NCI-H345 treated with DMSO at 0.1 percent for 48 hours (cell line): ENCODE data around the gene CERS6.
"Not testable (repeated sequence)": the region's sequence is repeated elsewhere in the genome, so short reads cannot be mapped to it uniquely, and the experiment has no call there.

Experiments used
- DNase-seq: peaks from one replicate; lab custom pipeline; 2025; ENCODE audit not compliant: unreplicated experiment; lab: John Stamatoyannopoulos, UW

Gene CERS6

DNA sequence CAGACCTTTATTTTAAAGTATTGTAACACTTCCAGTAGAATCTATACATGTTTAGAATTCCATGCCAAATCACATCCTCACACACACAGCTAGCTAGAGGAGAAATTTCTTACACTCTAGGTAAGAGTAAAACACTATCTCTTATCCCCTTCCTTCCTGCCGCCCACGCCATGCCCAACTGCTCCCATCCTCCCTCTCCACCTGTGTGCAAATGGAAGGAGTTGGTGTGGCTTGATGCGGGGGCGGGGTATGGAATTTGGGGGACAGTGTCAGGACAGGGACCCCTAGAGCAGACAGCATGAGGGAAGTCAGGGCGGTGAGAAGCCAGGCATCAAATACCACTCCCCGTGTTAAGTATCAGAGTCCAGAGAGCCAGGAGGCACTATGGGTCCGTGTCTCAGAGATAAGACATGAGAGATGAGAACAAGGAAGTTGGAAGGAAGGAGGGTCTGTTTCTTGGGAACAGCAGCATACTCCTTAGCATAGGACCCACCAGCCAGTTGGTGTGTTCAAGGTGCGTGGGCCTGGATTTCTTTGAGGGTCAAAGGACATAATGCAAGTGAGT lies 297.8 kb downstream of the CERS6 start:
- no peak for DNase-seq

DNA sequence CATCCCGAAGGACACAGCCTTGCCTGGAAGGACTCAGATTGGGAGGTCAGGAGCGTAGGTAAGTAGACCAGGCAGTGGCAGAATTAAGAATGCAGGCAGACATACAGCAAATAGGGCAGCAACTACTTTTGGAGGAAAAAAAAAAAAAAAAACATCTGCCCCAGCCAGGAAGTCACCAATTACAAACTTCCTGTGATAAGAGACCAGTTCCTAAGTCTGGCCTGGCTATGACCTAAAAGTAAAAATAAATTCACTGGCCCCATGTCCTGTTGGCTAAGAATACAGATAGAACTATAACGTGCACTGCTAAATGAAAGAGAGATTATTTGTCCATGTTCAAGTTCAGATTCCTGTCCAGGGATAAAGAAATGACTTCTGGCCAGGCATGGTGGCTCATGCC lies 301.2 kb downstream of the CERS6 start:
- DNase-seq = no peak

DNA sequence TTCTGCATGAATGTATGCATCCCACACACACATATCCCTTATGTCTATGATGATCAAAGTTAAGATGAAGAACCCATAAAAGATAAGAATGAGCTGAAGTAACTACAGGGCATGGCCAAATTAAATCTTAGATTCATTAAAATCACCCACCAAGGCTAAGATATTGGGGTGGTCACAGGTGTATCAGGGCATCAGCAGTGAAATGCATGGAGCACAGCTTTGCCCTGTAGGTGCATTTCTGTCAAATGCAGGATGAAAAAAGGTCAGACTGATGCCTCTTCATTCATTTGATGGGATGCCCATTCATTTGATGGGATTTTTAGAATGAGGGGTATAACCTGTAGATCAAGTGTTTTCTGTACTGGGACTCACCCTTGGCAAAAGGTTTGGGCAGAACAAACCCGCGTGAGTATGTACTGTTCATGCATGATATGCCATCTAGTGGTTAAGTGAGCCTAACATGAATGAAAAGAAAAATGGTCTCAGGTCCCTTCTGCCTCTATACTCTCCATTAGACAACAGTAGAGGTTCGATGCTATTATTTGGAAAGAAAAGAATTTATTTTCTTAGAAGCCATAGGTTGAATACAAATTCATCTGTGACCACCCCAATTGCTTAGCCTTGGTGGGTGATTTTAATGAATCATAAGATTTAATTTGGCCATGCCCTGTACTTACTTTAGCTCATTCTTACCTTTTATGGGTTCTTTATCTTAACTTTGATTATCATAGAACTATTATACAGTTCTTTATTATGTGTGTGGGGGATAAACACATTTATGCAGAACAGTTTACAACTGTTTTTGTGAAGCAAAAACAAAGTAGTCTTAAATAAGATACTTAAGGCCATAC lies 303.1 kb downstream of the CERS6 start:
- peak; percentile 10 for DNase-seq

DNA sequence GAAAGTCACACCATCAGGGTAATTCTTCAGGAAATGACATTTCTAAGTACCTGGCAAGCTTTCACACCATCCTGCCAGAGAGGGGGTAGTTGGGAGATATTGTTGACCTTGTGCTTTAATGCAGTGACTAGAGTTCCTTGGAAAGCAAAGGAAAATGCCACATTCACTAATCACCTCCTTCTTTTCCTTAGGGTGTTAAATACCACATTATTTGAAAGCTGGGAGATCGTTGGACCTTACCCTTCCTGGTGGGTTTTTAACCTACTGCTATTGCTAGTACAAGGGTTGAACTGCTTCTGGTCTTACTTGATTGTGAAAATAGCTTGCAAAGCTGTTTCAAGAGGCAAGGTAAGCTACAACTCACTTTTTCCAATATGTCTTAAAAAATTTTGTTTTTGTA lies 309.3 kb downstream of the CERS6 start:
- DNase-seq = no peak

DNA sequence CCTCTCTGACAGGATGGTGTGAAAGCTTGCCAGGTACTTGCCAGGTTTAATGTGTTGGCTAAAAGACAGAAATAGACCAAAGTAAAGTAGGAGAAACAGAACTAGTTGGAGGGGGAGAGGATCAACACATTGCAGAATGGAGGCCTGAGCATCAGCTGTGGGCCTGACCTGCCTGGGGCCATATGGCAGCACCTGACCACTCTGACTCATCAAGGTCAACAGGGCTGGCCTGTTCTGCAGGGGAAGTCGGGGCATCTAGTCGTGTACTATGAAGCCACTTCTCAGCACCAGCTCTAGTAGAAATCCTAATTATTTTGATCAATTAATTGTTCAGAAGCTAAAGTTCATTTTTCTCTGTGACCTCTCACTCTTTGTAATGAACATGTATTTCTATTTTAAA lies 310.5 kb downstream of the CERS6 start:
- DNase-seq = no peak

DNA sequence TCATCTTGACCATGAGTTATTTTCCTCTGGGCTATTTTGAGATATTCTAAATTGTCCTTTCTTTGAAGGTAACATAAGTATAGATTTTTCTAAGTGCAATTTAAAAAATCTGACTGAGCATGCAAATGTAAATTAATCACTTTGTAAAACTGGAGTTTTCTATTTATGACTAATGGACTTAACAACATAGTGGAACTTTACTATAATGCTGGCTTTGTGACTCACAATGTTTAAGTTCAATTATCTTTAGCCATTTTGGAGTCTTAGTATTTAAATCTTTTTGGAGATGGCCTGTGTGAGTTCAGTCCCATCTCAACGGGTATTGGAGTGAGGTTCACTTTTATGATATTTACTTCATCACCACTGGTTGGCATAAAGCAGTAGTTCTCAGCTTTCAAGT lies 311.2 kb downstream of the CERS6 start:
- DNase-seq = no peak

DNA sequence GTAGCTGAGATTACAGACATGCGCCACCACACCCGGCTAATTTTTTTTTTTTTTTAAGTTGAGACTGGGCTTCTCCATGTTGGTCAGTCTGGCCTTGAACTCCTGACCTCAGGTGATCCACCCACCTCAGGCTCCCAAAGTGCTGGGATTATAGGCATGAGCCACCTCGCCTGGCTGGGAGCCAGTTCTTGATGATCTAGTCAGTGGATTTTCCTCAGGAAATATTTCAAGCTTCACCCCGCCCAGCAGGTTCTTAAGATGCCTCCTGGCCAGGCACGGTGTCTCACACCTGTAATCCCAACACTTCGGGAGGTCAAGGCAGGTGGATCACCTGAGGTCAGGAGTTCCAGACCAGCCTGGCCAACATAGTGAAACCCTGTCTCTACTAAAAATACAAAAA lies 312.3 kb downstream of the CERS6 start:
- not testable (repeated sequence) for DNase-seq

DNA sequence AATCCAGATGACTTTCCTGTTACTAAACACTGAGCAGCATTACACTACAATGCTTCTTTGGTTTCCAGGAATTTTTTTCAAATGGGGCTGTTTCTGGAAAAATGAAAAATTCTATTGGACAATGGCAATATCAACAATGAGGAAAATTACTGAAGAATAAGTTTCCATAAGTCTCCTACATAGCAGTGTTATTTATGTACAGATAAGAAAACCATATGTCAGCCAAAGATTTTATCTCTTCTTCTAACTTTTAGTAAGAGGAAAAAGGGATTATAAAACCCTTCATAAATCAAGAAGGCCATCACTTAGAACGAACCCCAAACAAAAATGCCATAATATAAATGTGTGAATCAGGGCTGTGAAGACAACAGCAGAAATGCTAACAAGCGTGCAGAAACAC lies 314.7 kb downstream of the CERS6 start:
- DNase-seq = no peak

DNA sequence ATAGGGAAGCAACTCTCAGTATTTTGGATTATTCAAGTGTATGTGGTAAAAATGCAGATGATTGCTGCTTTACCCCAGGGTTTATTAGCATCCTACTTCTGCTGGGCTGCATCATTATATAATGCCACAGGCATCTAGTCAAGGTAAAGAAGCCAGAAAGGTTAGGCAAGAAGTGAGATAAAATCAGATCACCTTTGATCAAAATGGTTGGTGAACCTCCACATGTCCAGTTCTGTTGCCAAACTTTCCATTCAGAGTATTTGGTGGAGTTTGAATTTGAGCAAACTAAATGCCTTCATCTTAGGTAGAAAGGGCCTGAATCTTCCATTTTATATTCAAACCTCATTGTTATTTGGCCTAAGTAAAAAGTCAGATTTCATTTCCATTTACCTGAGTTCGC lies 316.6 kb downstream of the CERS6 start:
- no peak for DNase-seq

DNA sequence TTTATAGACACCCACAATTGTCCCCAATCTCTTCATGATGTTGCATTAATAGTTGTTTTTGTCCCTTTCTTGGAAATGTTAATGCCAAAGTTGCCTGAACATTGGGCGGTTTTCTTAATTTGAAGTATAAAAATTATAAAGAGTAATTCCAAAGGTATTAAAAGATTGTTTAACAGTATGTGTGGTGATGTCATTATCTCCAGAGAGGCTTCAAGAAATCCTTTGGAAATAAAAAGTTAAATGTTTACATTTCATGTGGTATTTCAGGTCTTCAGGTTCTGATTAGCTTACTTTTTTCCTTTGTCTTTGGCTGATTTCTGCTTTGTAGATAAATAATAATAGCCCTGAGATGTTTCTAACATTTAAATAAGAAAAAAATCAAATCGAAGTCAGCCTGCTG lies 317.1 kb downstream of the CERS6 start:
- DNase-seq = no peak

DNA sequence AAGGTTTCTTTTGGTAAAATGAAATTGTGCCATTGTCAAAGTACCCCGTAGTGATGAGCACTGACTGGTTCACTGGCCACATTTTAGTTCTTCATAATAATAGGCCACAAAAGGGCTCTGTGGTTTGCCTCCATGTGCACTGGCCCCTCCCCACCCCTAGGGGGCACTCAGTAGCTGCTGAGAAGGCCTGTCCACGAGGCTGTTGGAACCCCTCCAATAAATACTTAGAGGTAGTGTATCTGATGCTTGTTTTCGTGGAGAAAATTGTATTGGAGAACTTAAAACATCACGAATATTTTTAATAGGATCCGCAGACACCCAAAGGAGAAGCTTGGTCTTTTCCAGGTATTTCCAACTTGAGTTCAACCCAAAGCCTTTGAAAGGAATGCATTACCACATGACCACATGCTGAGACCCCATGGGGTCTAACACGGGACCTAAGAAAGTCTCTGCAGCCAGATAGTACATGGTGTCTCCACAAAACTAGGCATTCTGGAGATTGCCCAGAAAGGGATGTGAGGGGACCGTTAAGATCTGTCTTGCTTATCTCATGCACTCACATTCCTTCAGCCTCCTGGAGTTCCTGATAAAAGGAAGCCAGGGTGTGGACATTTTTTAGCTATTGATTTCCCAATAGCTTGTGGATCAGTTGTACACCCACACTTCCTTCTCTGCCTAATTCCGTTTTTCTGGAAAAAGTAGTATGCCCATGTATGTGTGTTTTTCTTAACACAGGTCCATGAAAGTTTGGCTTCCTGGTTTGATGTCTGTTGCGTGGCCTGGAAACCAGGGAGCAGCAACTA lies 317.8 kb downstream of the CERS6 start:
- DNase-seq = no peak

DNA sequence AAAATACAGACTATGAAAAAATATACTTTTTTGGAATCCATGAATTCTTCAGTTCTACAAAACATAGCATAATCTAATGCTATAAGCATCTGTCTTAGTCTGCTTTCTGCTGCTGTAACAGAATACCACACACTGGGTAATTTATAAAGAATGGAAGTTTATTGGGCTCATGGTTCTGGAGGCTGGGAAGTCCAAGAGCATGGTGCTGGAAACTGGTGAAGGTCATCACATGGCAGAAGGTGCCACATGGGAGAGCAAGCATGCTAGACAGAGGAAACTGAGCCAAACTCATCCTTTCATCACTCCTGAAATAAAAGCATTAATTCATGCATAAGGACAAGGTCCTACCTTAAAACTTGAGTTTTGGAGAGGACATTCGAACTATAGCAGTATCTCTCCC lies 319.8 kb downstream of the CERS6 start:
- DNase-seq = no peak

DNA sequence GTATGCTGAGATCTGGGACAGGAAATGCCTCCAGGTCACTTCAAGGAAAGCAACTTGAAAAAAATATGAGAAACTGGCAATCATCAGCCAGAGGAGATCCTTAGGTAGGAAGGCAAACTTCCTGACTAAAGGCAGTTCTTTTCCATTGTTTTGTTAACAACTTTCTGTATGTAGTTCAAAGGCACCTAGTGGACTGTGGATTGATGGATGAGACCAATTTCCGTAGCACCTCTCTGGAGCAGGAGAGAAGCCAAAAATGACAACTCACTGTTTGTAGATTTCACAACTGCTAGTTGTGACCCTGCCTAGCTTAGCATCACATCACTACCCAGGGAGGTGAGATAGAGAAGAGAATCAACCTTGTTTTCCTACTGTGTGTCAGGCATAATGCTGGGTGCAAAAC lies 324.6 kb downstream of the CERS6 start:
- DNase-seq = no peak

DNA sequence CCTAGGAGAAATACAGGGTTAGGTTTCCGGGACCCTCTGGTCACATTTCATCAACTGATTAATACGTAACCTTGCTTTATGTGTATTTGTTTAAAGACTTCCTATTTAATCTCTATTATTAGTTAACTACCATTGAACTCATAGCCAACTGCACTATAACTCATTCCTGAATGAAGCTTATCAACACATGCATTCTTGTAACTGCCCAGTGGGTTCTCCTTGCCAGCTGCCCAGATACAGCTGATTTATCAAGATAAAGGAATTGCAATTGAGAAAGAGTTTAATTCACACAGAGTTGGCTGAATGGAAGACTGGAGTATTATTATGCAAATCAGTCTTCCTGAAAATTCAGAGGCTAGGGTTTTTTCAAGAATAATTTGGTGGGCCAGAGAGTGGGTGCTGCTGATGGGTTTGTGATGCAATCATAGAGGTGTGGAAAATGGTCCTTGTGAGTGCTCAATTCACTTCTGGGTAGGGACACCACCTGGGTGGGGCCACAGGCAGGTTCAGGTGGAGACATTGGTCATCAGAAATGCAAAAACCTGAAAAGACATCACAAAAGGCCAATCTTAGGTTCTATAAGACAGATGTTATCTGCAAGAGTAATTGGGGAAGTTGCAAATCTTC lies 325.2 kb downstream of the CERS6 start:
- no peak for DNase-seq

DNA sequence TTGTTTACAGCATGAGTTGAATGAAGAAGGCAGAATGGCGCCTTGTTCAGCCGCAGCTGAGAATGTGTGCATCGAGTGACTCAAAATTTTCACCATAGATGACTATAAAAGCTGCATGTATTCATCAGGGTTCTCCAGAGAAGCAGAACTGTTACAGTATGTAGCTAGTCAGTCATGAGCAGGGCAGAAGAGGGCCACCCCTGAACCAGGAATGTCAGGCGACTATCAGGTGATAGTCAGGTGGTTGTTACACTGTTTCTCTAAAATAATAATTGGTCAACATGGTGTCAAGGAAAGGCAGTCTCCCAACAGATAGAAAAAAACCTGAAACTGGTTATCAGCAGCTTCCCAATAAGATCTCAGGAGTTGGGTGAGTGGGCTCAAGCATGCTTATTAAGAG lies 326.2 kb downstream of the CERS6 start:
- DNase-seq = no peak

DNA sequence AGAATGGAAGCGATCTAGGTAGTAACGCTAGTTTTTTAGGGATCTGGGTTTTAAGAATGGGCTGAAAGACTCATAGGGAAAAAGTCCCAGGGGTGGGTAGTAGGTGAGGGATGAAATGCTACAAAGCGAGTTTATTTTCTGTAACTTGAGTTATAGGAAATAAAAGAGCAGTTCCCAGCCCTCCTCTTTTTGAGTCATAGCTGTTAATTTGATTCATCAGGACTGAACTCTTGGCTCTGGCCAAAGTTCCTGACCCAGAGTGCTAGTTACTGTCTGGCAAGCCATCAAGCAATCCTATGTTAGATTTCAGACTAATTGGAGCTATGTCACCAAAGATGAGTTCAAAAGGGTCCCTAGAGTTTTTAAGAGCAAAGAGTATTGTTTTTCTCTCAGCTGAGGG lies 328.9 kb downstream of the CERS6 start:
- DNase-seq = no peak

DNA sequence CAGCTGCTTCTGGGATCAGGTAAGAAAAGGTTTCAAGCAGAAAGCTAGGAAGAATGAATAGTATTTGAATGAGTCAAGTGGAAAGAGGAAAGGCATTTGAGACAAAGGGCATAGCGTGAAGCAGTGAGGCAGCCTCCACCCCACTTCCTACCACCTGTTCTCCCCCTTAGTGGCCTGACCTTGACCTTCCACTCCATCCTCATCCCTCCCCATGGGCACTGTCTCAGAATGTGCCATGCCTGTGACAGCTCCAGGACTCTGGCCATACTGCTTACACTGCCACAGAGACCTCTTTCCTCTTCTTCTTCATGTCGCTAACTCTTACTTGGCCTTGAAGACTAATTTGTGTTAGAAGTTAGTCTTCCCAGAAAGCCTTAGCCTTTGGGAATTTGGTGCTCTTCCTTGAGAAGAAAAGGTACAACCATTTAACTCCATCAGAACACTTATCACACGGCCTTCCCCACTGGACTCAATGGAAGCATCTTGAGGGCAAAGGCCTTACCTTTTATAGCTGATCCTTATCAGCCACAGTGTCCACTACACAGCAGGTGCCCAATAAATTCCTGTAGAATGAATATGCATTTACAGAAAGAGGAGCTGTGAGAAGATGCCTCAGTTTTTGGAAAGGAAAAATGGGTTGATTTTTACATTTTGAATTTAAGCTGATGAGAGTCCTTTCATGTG lies 331.2 kb downstream of the CERS6 start:
- DNase-seq = no peak

DNA sequence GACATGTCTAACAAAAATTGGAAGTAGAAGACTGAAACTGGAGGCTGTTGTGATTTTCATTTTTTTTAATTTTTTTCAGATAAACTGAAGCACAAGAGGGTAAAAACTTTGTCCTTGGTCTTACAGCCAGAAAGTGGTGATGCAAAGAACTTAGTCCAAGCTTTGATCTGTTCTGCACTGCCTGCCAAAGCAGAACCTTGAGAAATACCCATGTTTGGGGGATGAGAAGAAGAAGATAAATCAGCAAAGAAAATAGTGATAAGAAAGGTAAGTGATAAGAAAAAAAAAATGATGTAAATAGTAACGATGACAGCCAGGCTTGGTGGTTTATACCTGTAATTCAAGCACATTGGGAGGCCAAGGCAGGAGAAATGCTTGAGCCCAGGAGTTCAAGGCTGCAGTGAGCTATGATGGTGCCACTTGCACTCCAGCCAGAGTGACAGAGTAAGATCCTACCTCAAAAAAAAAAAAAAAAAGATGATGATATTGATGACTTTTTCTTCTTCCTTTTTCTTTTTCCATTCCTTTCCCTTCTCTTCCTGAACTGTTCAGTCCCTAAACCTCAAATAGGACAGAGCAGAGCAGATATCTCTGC lies 331.8 kb downstream of the CERS6 start:
- DNase-seq = no peak

DNA sequence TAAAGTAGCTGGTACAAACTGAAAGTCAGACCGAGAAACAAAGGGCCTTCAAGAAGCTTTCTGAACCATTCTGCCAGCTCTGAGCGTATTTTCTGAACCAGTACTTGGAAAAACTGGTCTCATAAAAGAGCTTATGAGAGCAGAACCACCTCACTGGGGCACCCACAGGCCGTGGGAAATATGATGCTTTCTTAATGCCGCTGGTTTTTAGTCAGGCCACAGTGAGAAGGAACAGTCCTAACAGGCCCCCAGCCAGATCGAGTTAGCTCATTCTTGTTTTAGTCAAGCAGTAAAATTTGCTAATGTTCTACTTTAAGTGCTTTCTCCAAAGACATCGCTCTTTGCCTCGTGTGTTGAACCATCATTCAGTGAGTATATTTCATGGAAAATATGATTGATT lies 333.7 kb downstream of the CERS6 start:
- no peak for DNase-seq

DNA sequence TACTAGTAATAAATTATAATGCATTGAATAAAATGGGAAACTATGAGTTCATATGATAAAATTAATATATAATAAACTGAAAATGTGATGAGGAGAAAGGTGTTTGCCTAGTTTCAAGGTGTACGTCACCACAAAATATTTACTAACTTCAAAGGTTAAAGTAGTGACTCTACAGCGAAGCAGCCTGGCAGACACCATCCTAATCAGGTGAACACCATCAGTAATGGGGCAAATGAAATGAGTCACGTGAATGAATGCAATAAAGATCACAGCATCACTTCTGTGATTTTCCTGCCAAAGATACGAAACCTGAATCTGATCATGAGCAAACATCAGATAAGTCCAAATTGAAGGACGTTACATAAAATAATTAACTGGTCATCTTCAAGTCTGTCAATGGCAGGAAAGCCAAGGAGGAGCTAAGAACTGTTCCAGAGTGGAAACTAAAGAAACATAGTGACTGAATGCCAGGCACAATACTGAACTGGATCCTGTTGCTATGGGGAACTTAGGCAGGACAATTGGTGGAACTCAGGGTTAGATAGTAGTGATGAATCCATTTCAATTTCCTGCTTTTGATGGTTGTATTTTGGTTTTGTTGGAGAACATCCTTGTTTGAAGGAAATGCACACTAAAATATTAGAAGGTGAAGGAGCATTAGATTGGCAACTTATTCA lies 334.3 kb downstream of the CERS6 start:
- no peak for DNase-seq
